OCI-LY3 (cell line): ENCODE measurements around the gene NAA16.

Source experiments
- H2AFZ ChIP-seq: fragments of 200-600, 300-600 bp; shearing (Covaris generic); 2 replicates; pipeline ENCODE4 v1.6.0; 2014; ENCODE audit warnings: antibody characterized with exemption, low read depth, low read length
- H3K27ac ChIP-seq: fragments of 200-600, 300-600 bp; sonication (generic); 2 replicates; pipeline ENCODE4 v1.5.1; 2014; ENCODE audit warnings: mild to moderate bottlenecking, low read length, moderate library complexity, mixed read lengths
- H3K27me3 ChIP-seq: fragments of 200-600, 300-600 bp; sonication (generic); 2 replicates; pipeline ENCODE4 v1.6.1; 2014; ENCODE audit warnings: low read depth, low read length, mixed read lengths
- H3K36me3 ChIP-seq: fragments of 200-600, 300-600 bp; sonication (generic); replicated peaks from 2 replicates; pipeline ENCODE3; 2014; ENCODE audit warnings: low read depth, low read length, mixed read lengths
- H3K4me1 ChIP-seq: fragments of 300-600, 200-600 bp; sonication (generic); 2 replicates; pipeline ENCODE4 v1.6.1; 2014; ENCODE audit warnings: low read length, mixed read lengths
- H3K4me2 ChIP-seq: fragments of 200-600, 300-600 bp; sonication (generic); 2 replicates; pipeline ENCODE4 v1.6.1; 2014; ENCODE audit warnings: low read length, mixed read lengths
- H3K4me3 ChIP-seq: fragments of 300-600, 200-600 bp; sonication (generic); 2 replicates; pipeline ENCODE4 v1.5.1; 2014; ENCODE audit warnings: antibody characterized with exemption, mild to moderate bottlenecking, low read length, moderate library complexity
- H3K79me2 ChIP-seq: fragments of 300-600, 200-600 bp; shearing (Covaris generic); 2 replicates; pipeline ENCODE4 v1.6.1; 2014; ENCODE audit warnings: mild to moderate bottlenecking, low read length, mixed read lengths
- H3K9ac ChIP-seq: fragments of 300-600, 200-600 bp; shearing (Covaris generic); 2 replicates; pipeline ENCODE4 v1.6.0; 2014; ENCODE audit warnings: mild to moderate bottlenecking, low read length, moderate library complexity
- H3K9me3 ChIP-seq: fragments of 200-600, 300-600 bp; shearing (Covaris generic); 2 replicates; pipeline ENCODE4 v1.6.1; 2014; ENCODE audit warnings: low read length, mixed read lengths; ENCODE audit not compliant: insufficient read depth
- H4K20me1 ChIP-seq: fragments of 200-600, 300-600 bp; sonication (generic); 2 replicates; pipeline ENCODE4 v1.6.1; 2016; ENCODE audit warnings: low read length, mixed read lengths; ENCODE audit not compliant: insufficient read depth
- CTCF ChIP-seq: fragments of 200-600, 300-600 bp; sonication (generic); IDR thresholded peaks from 2 replicates; pipeline ENCODE4 v1.5.1; 2014; ENCODE audit warnings: antibody characterized with exemption, low read length, low read depth
- EZH2phosphoT487 ChIP-seq: fragments of 200-600 bp; shearing (Covaris generic); IDR thresholded peaks from 2 replicates; pipeline ENCODE4 v1.6.1; 2018; ENCODE audit warnings: antibody characterized with exemption, mixed run types, low read depth

The NAA16 gene

GRCh38 chr13:41356786-41357185, 45.7 kb downstream of the NAA16 start:
- H2AFZ ChIP-seq, result no peak overlapping the region
- 0 out of 2 replicates have a peak, but pooled peaks cover 4% of the 10 kb centered on the region for H4K20me1 ChIP-seq
- H3K9ac ChIP-seq, result no peak overlapping the region
- no peak overlapping the region for H3K27ac ChIP-seq
- H3K4me2 ChIP-seq, result no peak overlapping the region
- H3K4me1 ChIP-seq, result no peaks in the 10 kb centered on the region
- no peaks in the 10 kb centered on the region for H3K79me2 ChIP-seq
- TF ChIP-seq EZH2phosphoT487, result no peak
- TF ChIP-seq CTCF, result no peak
- no peak overlapping the region for H3K4me3 ChIP-seq
- H3K9me3 ChIP-seq, result no peaks in the 10 kb centered on the region
- no peaks in the 10 kb centered on the region for H3K27me3 ChIP-seq
- peaks cover 42% of the 10 kb centered on the region for H3K36me3 ChIP-seq

- TF ChIP-seq EZH2phosphoT487, result no peak
- TF ChIP-seq CTCF, result no peak
- Histone ChIP-seq H3K79me2 (no peaks in the 10 kb centered on the region), H4K20me1 (no peaks in the 10 kb centered on the region), H3K4me1 (no peaks in the 10 kb centered on the region), H3K27ac (no peak overlapping the region), H3K4me3 (no peak overlapping the region), H3K9ac (no peak overlapping the region), H3K36me3 (peaks cover 72% of the 10 kb centered on the region), H2AFZ (no peak overlapping the region), H3K9me3 (no peaks in the 10 kb centered on the region), H3K4me2 (no peak overlapping the region), H3K27me3 (no peaks in the 10 kb centered on the region)
Measured at GRCh38 chr13:41361491-41361890, 50.4 kb downstream of the NAA16 start.

GRCh38 chr13:41364043-41364442, 53.0 kb downstream of the NAA16 start:
- Histone ChIP-seq H3K4me3 (no peak overlapping the region), H3K27me3 (no peaks in the 10 kb centered on the region), H3K9me3 (no peaks in the 10 kb centered on the region), H3K36me3 (peaks cover 75% of the 10 kb centered on the region), H3K4me1 (no peaks in the 10 kb centered on the region), H4K20me1 (no peaks in the 10 kb centered on the region), H2AFZ (no peak overlapping the region), H3K9ac (no peak overlapping the region), H3K79me2 (no peaks in the 10 kb centered on the region), H3K4me2 (no peak overlapping the region), H3K27ac (no peak overlapping the region)
- TF ChIP-seq EZH2phosphoT487 (no peak), CTCF (no peak)

- H3K4me1 ChIP-seq, result no peaks in the 10 kb centered on the region
- no peaks in the 10 kb centered on the region for H3K79me2 ChIP-seq
- no peaks in the 10 kb centered on the region for H3K9me3 ChIP-seq
- H3K27ac ChIP-seq, result no peak overlapping the region
- H2AFZ ChIP-seq, result no peak overlapping the region
- no peak overlapping the region for H3K4me2 ChIP-seq
- no peak overlapping the region for H3K9ac ChIP-seq
- H3K36me3 ChIP-seq, result peaks cover 76% of the 10 kb centered on the region
- H4K20me1 ChIP-seq, result no peaks in the 10 kb centered on the region
- H3K27me3 ChIP-seq, result no peaks in the 10 kb centered on the region
- no peak overlapping the region for H3K4me3 ChIP-seq
- no peak for TF ChIP-seq EZH2phosphoT487
- no peak for TF ChIP-seq CTCF
Measured at GRCh38 chr13:41365631-41366030, 54.6 kb downstream of the NAA16 start.
